Esophagus squamous epithelium (tissue), 5 donors: ENCODE measurements around the gene HNRNPAB. TPM values are rescaled to one million over a fixed set of nuclear protein-coding genes. Genes with fewer than 3 reads are reported as not detected.
"Not testable (repeated sequence)": the region's sequence is repeated elsewhere in the genome, so short reads cannot be mapped to it uniquely, and the experiment has no call there.

Source experiments
- DNase-seq: peaks from one replicate; lab custom pipeline; 2025; lab: John Stamatoyannopoulos, UW
- H3K27ac ChIP-seq, 4 donors: fragments of 200-600 bp; sonication (generic); one replicate each; pipeline ENCODE4 v1.5.1; 2016 to 2019; ENCODE audit warnings: mild to moderate bottlenecking in 1 of 4
- H3K27me3 ChIP-seq, 4 donors: fragments of 200-600 bp; sonication (generic); 1 replicate in 3 of 4; 2 replicates in 1 of 4; pipeline versions ENCODE4 v1.5.1 to v1.6.0; 2017 to 2021; ENCODE audit warnings: antibody characterized with exemption in 1 of 4
- H3K36me3 ChIP-seq, 3 donors: fragments of 200-600 bp; sonication (generic); one replicate each; pipeline ENCODE4 v1.5.1; 2016 to 2019
- H3K4me1 ChIP-seq, 3 donors: fragments of 200-600 bp; sonication (generic); one replicate each; pipeline ENCODE4 v1.5.1; 2017 to 2019
- H3K4me3 ChIP-seq, 4 donors: fragments of 200-600 bp; sonication (generic); 1 replicate in 3 of 4; 2 replicates in 1 of 4; pipeline ENCODE4 v1.5.1; 2016 to 2019; ENCODE audit warnings: mild to moderate bottlenecking in 2 of 4, moderate library complexity in 1 of 4
- H3K9me3 ChIP-seq, 3 donors: fragments of 200-600 bp; sonication (generic); one replicate each; pipeline ENCODE4 v1.5.1; 2016 to 2019
- CTCF ChIP-seq, 6 experiments: fragments of 450-650 bp in 4 of 6; fragments of 200-600 bp in 2 of 6; sonication (generic) in 2 of 6; IDR thresholded peaks; one replicate each; pipeline ENCODE4 v1.5.1; 2016 to 2019; ENCODE audit warnings: antibody characterized with exemption in 6 of 6, mild to moderate bottlenecking in 4 of 6, moderate library complexity in 4 of 6
- POLR2A ChIP-seq, 4 donors: fragments of 450-650 bp; IDR thresholded peaks; one replicate each; pipeline ENCODE4 v1.6.1; 2017; ENCODE audit warnings: antibody characterized with exemption in 4 of 4, mild to moderate bottlenecking in 4 of 4, moderate library complexity in 3 of 4
- WGBS, 2 donors: methylation state at CpG; one replicate each; pipeline ENCODE4 v1.1.5; 2018; 5-methylcytosine and 5-hydroxymethylcytosine counted together
- intact Hi-C: fragments of 100-400 bp; cut with DNase I; formaldehyde crosslinking; loops from one replicate; pipeline ENCODE4 v1.15.0; 2022
- total RNA-seq, 4 donors: library from RNA; depleted of rRNA; stranded (reverse); fragments of >200 nt; gene quantifications; one replicate each; pipeline ENCODE4 v1.1.0, GENCODE V29; 2016
- donor health status: DM: yes; HTN: yes; CAD: no.

The HNRNPAB gene
- total RNA-seq, 4 donors from 2014 or later, result 123 to 150 (median 135) TPM

- peaks cover 16 to 77% (median 41%) of the 10 kb centered on the region in 3 donors for H3K4me1 ChIP-seq
- intact Hi-C loops, result no loop called here
- 40 to 79% methylated on average over 5 to 8 of the region's 13 CpGs for WGBS, 2 donors
These were observed 33.3 kb downstream of the HNRNPAB start for GRCh38 chr5:178237431-178238312.

GRCh38 chr5:178238313-178238635 lies 33.9 kb downstream of the HNRNPAB start:
- Histone ChIP-seq H3K9me3 (no peaks in the 10 kb centered on the region), H3K4me1 (peaks cover 16 to 71% (median 35%) of the 10 kb centered on the region in 3 donors), H3K27me3 (no peaks in the 10 kb centered on the region), H3K27ac (peak overlapping the region in 3 of 4 donors; percentile 26 to 70 (median 70)), H3K4me3 (no peak overlapping the region), H3K36me3 (no peaks in the 10 kb centered on the region)
- WGBS, 2 donors, result 94 to 98% methylated on average over 5 to 6 of the region's 6 CpGs
- no peak for TF ChIP-seq CTCF (IDR thresholded peaks at IDR 0.05)
- no peak for TF ChIP-seq POLR2A (IDR thresholded peaks at IDR 0.05)
- intact Hi-C loops, result no loop called here
- no peak for DNase-seq

More at GRCh38 chr5:178237431-178238312, 33.3 kb downstream of the HNRNPAB start:
- no peak overlapping the region for H3K4me3 ChIP-seq
- H3K27ac ChIP-seq, result peak overlapping the region in 2 of 4 donors; percentile 70
- H3K36me3 ChIP-seq, result no peaks in the 10 kb centered on the region
- H3K27me3 ChIP-seq, result no peaks in the 10 kb centered on the region
- TF ChIP-seq CTCF (IDR thresholded peaks at IDR 0.05) (no peak), POLR2A (IDR thresholded peaks at IDR 0.05) (no peak)
- H3K9me3 ChIP-seq, result no peaks in the 10 kb centered on the region
- DNase-seq, result no peak

GRCh38 chr5:178238711-178239592 lies 34.6 kb downstream of the HNRNPAB start:
- no peak for TF ChIP-seq CTCF (IDR thresholded peaks at IDR 0.05)
- TF ChIP-seq POLR2A (IDR thresholded peaks at IDR 0.05), result no peak

GRCh38 chr5:178239626-178240301 lies 35.4 kb downstream of the HNRNPAB start:
- H3K27me3 ChIP-seq, H3K9me3 ChIP-seq, DNase-seq, H3K4me3 ChIP-seq, H3K36me3 ChIP-seq, intact Hi-C loops: not testable (repeated sequence)
- WGBS, 2 donors, result 62% methylated on average over 4 of the region's 16 CpGs; no CpG with 5 or more reads in 1 of the 2 donors
- H3K27ac ChIP-seq, result peak overlapping the region; percentile 32 to 77 (median 50)
- H3K4me1 ChIP-seq, result peaks cover 16 to 63% (median 27%) of the 10 kb centered on the region in 3 donors

More at GRCh38 chr5:178238711-178239592, 34.6 kb downstream of the HNRNPAB start:
- no peak for DNase-seq
- Histone ChIP-seq H3K4me3 (no peak overlapping the region), H3K9me3 (no peaks in the 10 kb centered on the region), H3K36me3 (no peaks in the 10 kb centered on the region), H3K4me1 (peaks cover 16 to 69% (median 35%) of the 10 kb centered on the region in 3 donors), H3K27ac (peak overlapping the region in 3 of 4 donors; percentile 26 to 77 (median 70)), H3K27me3 (no peaks in the 10 kb centered on the region)
- intact Hi-C loops, result no loop called here
- WGBS, 2 donors, result 57 to 58% methylated on average over 4 to 7 of the region's 17 CpGs

- Histone ChIP-seq H3K36me3 (no peaks in the 10 kb centered on the region), H3K27me3 (no peaks in the 10 kb centered on the region), H3K9me3 (no peaks in the 10 kb centered on the region), H3K27ac (peak overlapping the region; percentile 32 to 77 (median 50)), H3K4me3 (no peak overlapping the region), H3K4me1 (peaks cover 16 to 58% (median 24%) of the 10 kb centered on the region in 3 donors)
- TF ChIP-seq CTCF (IDR thresholded peaks at IDR 0.05), result no peak
- TF ChIP-seq POLR2A (IDR thresholded peaks at IDR 0.05), result no peak
- DNase-seq, result no peak
- intact Hi-C loops, result no loop called here
- WGBS, 2 donors, result 97% methylated on average over 6 of the region's 19 CpGs; no CpG with 5 or more reads in 1 of the 2 donors
These were observed 36.0 kb downstream of the HNRNPAB start for GRCh38 chr5:178240341-178240741.
